Measurements from ENCODE around the gene AHCYL2.
A peak's percentile ranks its signal among the peaks of the same experiment; 100 is the strongest.
"Not testable (repeated sequence)": the region's sequence is repeated elsewhere in the genome, so short reads cannot be mapped to it uniquely, and the experiment has no call there.

Gene AHCYL2

DNA sequence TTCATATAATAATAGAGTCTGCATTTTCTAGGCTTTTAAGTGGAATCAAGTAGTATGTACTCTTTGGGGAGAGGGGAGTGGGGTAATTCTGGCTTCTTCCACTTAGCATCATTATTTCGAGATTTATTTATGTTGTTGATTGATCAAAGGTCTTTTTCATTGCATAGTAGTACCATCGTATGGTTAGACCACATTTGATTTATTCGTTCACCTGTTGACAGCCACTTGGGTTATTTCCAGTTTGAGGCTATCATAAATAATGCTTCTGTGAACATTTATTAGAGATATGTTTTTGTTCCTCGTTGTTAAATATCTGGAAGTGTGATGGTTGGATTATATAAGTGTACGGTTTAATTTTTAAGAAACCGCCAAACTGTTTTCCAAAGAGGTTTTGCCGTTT is 52.8 kb downstream of the AHCYL2 start:
- H3K9me3 ChIP-seq (replicated peaks; ENCODE audit: low read length) = no peaks in the 10 kb centered on the region
- H3K4me1 ChIP-seq (ENCODE audit: control insufficient read depth, insufficient read depth, low read length) = no peaks in the 10 kb centered on the region
- H3K9ac ChIP-seq (ENCODE audit: low read depth, low read length) = no peak overlapping the region
- no peak overlapping the region for H3K4me3 ChIP-seq (ENCODE audit: low read length)
- H3K36me3 ChIP-seq (ENCODE audit: insufficient read depth, low read length) = no peaks in the 10 kb centered on the region
- no peak overlapping the region for H3K4me2 ChIP-seq (ENCODE audit: low read length)
- no peaks in the 10 kb centered on the region for H3K27me3 ChIP-seq (ENCODE audit: control insufficient read depth, insufficient read depth, low read length)

- Histone ChIP-seq H3K27me3 (ENCODE audit: control insufficient read depth, insufficient read depth, low read length) (no peaks in the 10 kb centered on the region), H3K36me3 (ENCODE audit: insufficient read depth, low read length) (no peaks in the 10 kb centered on the region), H3K4me2 (ENCODE audit: low read length) (no peak overlapping the region), H3K4me1 (ENCODE audit: control insufficient read depth, insufficient read depth, low read length) (no peaks in the 10 kb centered on the region), H3K9me3 (replicated peaks; ENCODE audit: low read length) (no peaks in the 10 kb centered on the region), H3K9ac (ENCODE audit: low read depth, low read length) (no peak overlapping the region), H3K4me3 (ENCODE audit: low read length) (no peak overlapping the region)
These were observed 53.9 kb downstream of the AHCYL2 start for GRCh38 chr7:129278688-129279087.

GRCh38 chr7:129279757-129280156 is 54.9 kb downstream of the AHCYL2 start:
- Histone ChIP-seq H3K9ac (ENCODE audit: low read depth, low read length) (no peak overlapping the region), H3K9me3 (replicated peaks; ENCODE audit: low read length) (no peaks in the 10 kb centered on the region), H3K27me3 (ENCODE audit: control insufficient read depth, insufficient read depth, low read length) (no peaks in the 10 kb centered on the region), H3K36me3 (ENCODE audit: insufficient read depth, low read length) (no peaks in the 10 kb centered on the region), H3K4me2 (ENCODE audit: low read length) (no peak overlapping the region), H3K4me1 (ENCODE audit: control insufficient read depth, insufficient read depth, low read length) (no peaks in the 10 kb centered on the region), H3K4me3 (ENCODE audit: low read length) (no peak overlapping the region)

GRCh38 chr7:129281163-129281562 is 56.3 kb downstream of the AHCYL2 start:
- Histone ChIP-seq H3K4me3 (ENCODE audit: low read length) (no peak overlapping the region), H3K9ac (ENCODE audit: low read depth, low read length) (no peak overlapping the region), H3K9me3 (replicated peaks; ENCODE audit: low read length) (no peaks in the 10 kb centered on the region), H3K36me3 (ENCODE audit: insufficient read depth, low read length) (no peaks in the 10 kb centered on the region), H3K27me3 (ENCODE audit: control insufficient read depth, insufficient read depth, low read length) (no peaks in the 10 kb centered on the region), H3K4me1 (ENCODE audit: control insufficient read depth, insufficient read depth, low read length) (no peaks in the 10 kb centered on the region), H3K4me2 (ENCODE audit: low read length) (no peak overlapping the region)

- no peaks in the 10 kb centered on the region for H3K27me3 ChIP-seq (ENCODE audit: control insufficient read depth, insufficient read depth, low read length)
- H3K4me3 ChIP-seq (ENCODE audit: low read length) = no peak overlapping the region
- H3K4me2 ChIP-seq (ENCODE audit: low read length) = no peak overlapping the region
- no peaks in the 10 kb centered on the region for H3K36me3 ChIP-seq (ENCODE audit: insufficient read depth, low read length)
- no peaks in the 10 kb centered on the region for H3K9me3 ChIP-seq (replicated peaks; ENCODE audit: low read length)
- H3K4me1 ChIP-seq (ENCODE audit: control insufficient read depth, insufficient read depth, low read length) = no peaks in the 10 kb centered on the region
- H3K9ac ChIP-seq (ENCODE audit: low read depth, low read length) = no peak overlapping the region
These were observed 58.0 kb downstream of the AHCYL2 start for GRCh38 chr7:129282865-129283264.

- Histone ChIP-seq H3K9me3 (replicated peaks; ENCODE audit: low read length) (no peaks in the 10 kb centered on the region), H3K4me1 (ENCODE audit: control insufficient read depth, insufficient read depth, low read length) (no peaks in the 10 kb centered on the region)
These were observed 59.1 kb downstream of the AHCYL2 start for GRCh38 chr7:129283936-129284335.

DNA sequence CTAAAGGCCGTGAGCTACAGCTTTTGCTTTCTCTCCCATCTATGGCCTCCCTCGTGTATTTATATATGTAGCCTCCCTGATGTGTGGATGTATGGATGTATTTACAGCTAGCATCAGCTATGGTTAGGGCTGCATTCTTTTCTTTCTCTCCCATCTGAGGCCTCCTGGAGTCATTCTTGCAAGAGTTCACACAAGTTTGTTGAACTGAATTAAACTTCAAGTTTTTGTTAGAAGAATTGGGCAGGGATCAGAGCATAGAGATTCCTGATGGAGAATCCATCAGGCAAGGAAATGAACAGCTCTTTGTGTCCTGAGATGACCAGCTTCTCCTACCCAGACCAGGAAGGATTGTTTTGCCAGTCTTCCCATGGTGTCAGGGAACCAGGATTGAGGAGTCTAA is 60.3 kb downstream of the AHCYL2 start:
- no peaks in the 10 kb centered on the region for H3K4me1 ChIP-seq (ENCODE audit: control insufficient read depth, insufficient read depth, low read length)
- no peak overlapping the region for H3K4me3 ChIP-seq (ENCODE audit: low read length)
- H3K27me3 ChIP-seq (ENCODE audit: control insufficient read depth, insufficient read depth, low read length) = no peaks in the 10 kb centered on the region
- H3K4me2 ChIP-seq (ENCODE audit: low read length) = no peak overlapping the region
- no peaks in the 10 kb centered on the region for H3K9me3 ChIP-seq (replicated peaks; ENCODE audit: low read length)
- no peaks in the 10 kb centered on the region for H3K36me3 ChIP-seq (ENCODE audit: insufficient read depth, low read length)
- no peak overlapping the region for H3K9ac ChIP-seq (ENCODE audit: low read depth, low read length)

More at GRCh38 chr7:129283936-129284335, 59.1 kb downstream of the AHCYL2 start:
- no peak overlapping the region for H3K4me2 ChIP-seq (ENCODE audit: low read length)
- H3K36me3 ChIP-seq (ENCODE audit: insufficient read depth, low read length) = no peaks in the 10 kb centered on the region
- no peaks in the 10 kb centered on the region for H3K27me3 ChIP-seq (ENCODE audit: control insufficient read depth, insufficient read depth, low read length)
- H3K9ac ChIP-seq (ENCODE audit: low read depth, low read length) = no peak overlapping the region
- H3K4me3 ChIP-seq (ENCODE audit: low read length) = no peak overlapping the region

DNA sequence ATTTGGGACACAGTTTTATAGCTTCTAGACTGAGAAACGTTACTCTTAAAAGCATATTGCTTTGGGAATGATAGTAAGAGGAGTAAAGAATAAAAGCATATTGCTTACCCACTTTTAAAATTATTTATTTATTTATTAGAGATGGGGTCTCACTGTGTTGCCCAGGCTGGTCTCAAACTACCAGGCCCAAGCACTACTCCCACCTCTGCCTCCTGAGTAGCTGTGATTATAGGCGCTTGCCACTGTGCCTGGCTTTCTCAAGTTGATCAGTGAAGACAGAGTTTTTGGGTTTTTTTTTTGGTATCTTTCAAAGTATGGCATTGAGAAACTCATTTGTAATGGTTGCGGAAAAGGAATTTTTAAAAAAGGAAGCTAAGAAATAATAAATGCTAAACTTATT is 68.0 kb downstream of the AHCYL2 start:
- H3K27me3 ChIP-seq (ENCODE audit: control insufficient read depth, insufficient read depth, low read length) = no peaks in the 10 kb centered on the region
- H3K9ac ChIP-seq (ENCODE audit: low read depth, low read length) = no peak overlapping the region
- no peaks in the 10 kb centered on the region for H3K36me3 ChIP-seq (ENCODE audit: insufficient read depth, low read length)
- H3K4me1 ChIP-seq (ENCODE audit: control insufficient read depth, insufficient read depth, low read length) = peaks cover 3% of the 10 kb centered on the region
- no peak overlapping the region for H3K4me3 ChIP-seq (ENCODE audit: low read length)
- no peaks in the 10 kb centered on the region for H3K9me3 ChIP-seq (replicated peaks; ENCODE audit: low read length)
- H3K4me2 ChIP-seq (ENCODE audit: low read length) = no peak overlapping the region

DNA sequence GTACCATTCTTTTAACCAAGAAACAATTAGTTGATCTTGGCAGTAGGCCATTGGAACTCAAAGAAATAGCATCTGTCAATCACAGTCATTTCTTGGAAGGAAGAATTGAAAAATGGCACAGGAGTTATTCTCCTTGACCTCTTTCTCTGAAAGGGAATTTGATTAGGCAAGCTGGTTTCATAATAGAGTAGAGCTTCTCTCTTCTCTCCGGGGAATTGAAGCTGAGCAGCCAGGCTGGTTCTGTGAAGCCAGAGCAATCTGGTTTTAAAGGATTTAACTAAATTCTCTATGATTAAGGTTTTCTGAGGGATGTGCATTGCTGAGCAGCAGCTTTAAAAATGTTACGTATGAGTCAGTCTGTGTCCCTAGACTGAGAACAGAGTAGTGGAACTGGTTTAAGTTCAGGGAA is 70.2 kb downstream of the AHCYL2 start:
- no peak overlapping the region for H3K9ac ChIP-seq (ENCODE audit: low read depth, low read length)
- H3K27me3 ChIP-seq (ENCODE audit: control insufficient read depth, insufficient read depth, low read length) = no peaks in the 10 kb centered on the region
- no peak overlapping the region for H3K4me3 ChIP-seq (ENCODE audit: low read length)
- H3K36me3 ChIP-seq (ENCODE audit: insufficient read depth, low read length) = no peaks in the 10 kb centered on the region
- peak overlapping the region; percentile 10 for H3K4me2 ChIP-seq (ENCODE audit: low read length)
- peaks cover 3% of the 10 kb centered on the region for H3K4me1 ChIP-seq (ENCODE audit: control insufficient read depth, insufficient read depth, low read length)
- H3K9me3 ChIP-seq (replicated peaks; ENCODE audit: low read length) = no peaks in the 10 kb centered on the region

DNA sequence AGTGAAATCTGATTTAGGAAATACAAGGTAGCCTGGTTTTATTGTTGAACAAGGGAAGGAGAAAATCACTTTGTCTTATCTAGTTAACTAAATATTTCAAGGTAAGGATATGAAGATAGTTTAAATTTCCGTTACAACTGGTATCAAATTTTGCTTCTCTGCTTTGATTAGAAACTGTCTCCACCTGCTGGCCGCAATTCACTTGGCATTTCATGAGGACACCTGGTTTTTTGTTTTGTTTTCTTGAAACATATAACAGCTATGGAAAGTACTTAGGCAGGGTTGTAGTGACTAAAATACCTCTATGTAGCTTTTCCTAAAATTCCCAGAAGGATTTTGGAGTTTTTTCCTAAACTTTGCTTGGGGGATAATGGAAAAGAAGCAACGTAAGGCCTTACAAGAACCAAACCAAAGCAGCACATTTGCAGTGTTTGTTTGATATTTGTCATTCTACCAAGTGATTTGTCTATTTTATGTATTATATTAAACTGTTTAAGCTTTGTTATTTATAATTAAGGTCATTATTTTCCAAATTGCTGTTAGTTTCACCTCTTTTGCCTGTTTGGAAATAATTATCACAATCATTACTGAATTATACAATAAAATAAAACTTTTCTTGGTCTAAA is 73.6 kb downstream of the AHCYL2 start:
- Histone ChIP-seq H3K9ac (ENCODE audit: low read depth, low read length) (no peak overlapping the region), H3K36me3 (ENCODE audit: insufficient read depth, low read length) (no peaks in the 10 kb centered on the region), H3K9me3 (replicated peaks; ENCODE audit: low read length) (no peaks in the 10 kb centered on the region), H3K27me3 (ENCODE audit: control insufficient read depth, insufficient read depth, low read length) (no peaks in the 10 kb centered on the region), H3K4me3 (ENCODE audit: low read length) (no peak overlapping the region), H3K4me1 (ENCODE audit: control insufficient read depth, insufficient read depth, low read length) (peaks cover 3% of the 10 kb centered on the region), H3K4me2 (ENCODE audit: low read length) (no peak overlapping the region)

DNA sequence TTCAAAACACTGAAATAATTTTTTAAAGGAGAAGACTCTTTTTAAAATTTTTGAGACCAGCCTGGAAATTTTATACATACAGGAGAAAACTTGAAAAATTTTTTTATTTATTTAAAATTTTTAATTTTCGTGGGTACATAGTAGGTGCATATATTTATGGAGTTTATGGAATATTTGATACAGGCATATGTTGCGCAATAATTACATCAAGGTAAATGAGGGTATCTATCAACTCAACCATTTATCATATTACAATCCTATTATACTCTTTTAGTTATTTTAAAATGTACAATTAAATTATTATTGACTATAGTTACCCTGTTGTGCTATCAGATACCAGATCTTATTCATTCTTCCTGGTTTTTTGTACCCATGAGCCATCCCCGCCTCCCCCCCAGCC is 75.1 kb downstream of the AHCYL2 start:
- H3K27me3 ChIP-seq (ENCODE audit: control insufficient read depth, insufficient read depth, low read length) = no peaks in the 10 kb centered on the region
- H3K4me2 ChIP-seq (ENCODE audit: low read length) = no peak overlapping the region
- peaks cover under 1% of the 10 kb centered on the region for H3K4me1 ChIP-seq (ENCODE audit: control insufficient read depth, insufficient read depth, low read length)
- no peaks in the 10 kb centered on the region for H3K9me3 ChIP-seq (replicated peaks; ENCODE audit: low read length)
- no peak overlapping the region for H3K9ac ChIP-seq (ENCODE audit: low read depth, low read length)
- H3K36me3 ChIP-seq (ENCODE audit: insufficient read depth, low read length) = no peaks in the 10 kb centered on the region
- no peak overlapping the region for H3K4me3 ChIP-seq (ENCODE audit: low read length)

GRCh38 chr7:129300299-129300698 is 75.5 kb downstream of the AHCYL2 start:
- H3K4me2 ChIP-seq (ENCODE audit: low read length); H3K9me3 ChIP-seq (replicated peaks; ENCODE audit: low read length); H3K36me3 ChIP-seq (ENCODE audit: insufficient read depth, low read length); H3K4me1 ChIP-seq (ENCODE audit: control insufficient read depth, insufficient read depth, low read length); H3K9ac ChIP-seq (ENCODE audit: low read depth, low read length); H3K27me3 ChIP-seq (ENCODE audit: control insufficient read depth, insufficient read depth, low read length); H3K4me3 ChIP-seq (ENCODE audit: low read length): not testable (repeated sequence)
